ENCODE data around the gene HRH3.

- TF ChIP-seq CTCF (IDR thresholded peaks at IDR 0.05) (no peak), EZH2 (IDR thresholded peaks at IDR 0.05; ENCODE audit: borderline replicate concordance, insufficient read depth, low read depth, low read length, poor library complexity, severe bottlenecking) (no peak)
These were observed 22.1 kb upstream of the HRH3 start for GRCh38 chr20:62242176-62242575.

Data from B cell (primary cell).